Germinal center (tissue), 1 donor: ENCODE measurements around the gene DYRK1A.
"Not testable (repeated sequence)": the region's sequence is repeated elsewhere in the genome, so short reads cannot be mapped to it uniquely, and the experiment has no call there.

Experiments
- DNase-seq: peaks from one replicate; pipeline ENCODE4 v3.0.0; 2012; ENCODE audit warnings: mixed read lengths, low spot score

DYRK1A gene

DNA sequence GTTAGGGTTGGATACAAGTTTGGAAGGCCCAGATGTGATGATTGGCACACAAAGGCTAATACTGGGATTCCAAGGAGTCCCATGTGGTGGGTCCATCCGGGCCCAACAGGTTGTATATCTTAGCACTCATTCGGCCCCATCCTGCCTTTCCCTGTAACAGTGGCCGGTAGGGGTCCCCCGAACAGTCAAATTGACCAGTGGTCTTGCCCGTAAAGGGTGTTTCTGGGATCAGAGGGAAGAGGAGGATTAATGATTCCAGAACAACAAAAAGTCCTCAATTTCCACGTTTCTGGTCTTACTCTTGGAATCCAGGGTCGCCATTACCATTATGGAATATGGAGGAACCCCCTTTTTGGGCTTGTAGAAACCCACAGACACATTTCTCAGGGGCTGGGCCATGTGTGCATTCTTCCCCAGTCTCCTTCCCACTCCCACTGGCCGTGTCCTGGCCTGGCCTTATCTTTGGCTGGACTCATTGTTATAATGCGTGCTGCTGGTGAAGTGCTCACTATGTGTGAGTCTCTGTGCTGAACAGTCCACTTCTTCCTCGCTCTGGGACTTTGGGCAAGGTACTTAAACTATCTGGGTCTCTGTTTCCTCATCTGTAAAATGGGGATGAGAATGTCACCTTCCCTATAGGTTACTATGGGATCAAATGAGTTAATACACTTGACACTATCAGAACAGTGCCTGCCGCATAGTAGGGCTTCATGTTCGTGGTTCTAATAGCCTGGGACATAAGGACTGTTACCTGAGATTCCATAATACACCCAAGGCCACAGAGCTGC, 161.8 kb downstream of the DYRK1A start:
- no peak for DNase-seq

DNA sequence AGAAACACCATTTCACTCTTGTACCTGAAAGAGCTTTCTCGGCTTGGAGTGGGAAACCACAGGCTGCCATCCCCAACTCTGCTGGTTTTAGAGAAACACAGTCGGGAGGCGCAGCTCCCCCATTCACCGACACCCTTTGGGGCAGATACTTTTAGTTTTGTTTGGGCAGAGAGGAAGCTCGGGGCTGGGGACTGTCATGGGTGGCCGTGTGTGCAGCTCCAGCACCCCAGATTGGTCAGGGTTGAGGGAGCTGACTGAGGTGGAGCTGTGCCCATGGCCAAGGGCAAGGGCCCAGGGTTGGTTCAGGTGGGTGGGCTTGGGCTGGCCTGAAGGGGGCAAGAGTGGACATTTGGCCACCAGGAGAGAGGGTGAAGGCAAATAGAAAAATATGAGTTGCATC, 163.1 kb downstream of the DYRK1A start:
- DNase-seq: no peak

DNA sequence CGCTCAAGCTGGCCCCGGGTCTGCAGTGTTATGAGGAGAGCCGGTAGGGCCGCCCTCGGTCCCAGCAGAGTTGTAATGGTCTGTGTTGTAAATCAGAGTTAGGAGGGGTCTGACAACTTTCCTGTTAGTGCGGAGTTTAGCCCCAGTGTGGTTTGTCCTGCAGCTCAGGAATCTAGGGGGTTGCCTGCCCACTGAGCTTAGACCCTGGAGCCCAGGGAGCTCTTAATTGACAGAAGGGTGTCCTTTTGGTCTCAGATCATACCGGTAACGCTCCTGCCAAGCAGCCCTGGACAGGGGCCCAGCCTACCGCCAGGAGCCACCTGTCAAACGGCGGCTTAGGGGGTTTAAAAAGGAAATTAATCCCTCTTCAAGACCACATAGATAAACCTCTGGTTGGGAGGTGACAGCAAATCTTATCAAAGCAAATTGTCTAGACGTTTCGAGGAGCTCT, 164.4 kb downstream of the DYRK1A start:
- no peak for DNase-seq

- DNase-seq: no peak
These were observed 164.9 kb downstream of the DYRK1A start for GRCh38 chr21:37531431-37531932.

GRCh38 chr21:37532868-37533780, 166.6 kb downstream of the DYRK1A start:
- DNase-seq: no peak

GRCh38 chr21:37534431-37534830, 167.9 kb downstream of the DYRK1A start:
- DNase-seq: no peak

GRCh38 chr21:37535130-37535529, 168.6 kb downstream of the DYRK1A start:
- DNase-seq: no peak

- DNase-seq: no peak
These were observed 169.1 kb downstream of the DYRK1A start for GRCh38 chr21:37535672-37536071.

DNA sequence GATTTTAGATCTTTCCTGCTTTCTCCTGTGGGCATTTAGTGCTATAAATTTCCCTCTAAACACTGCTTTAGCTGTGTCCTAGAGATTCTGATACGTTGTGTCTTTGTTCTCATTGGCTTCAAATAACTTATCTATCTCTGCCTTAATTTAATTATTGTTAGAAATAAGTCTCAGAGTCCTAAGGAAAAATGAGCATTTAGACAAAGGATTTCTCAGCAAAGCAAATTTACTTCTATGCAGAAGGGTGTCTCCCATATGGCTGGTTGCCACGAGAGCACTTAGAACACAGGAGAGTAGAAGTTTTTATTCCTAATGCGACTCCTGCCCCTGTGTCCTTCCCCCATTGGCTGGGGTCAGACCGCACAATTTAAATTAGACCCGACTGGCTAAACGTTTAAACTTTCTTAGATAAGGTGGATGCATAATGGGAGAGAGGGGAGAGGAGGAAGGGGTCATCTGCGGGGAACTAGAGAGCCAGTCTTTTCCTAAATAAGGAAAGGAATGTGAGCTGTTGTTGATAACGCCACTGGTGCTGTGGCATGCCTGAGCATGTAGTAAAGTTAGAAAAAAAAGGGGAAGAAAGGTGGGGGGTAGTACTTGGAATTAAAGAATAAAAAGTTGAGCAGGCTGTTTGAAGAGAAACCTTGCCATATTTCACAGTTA, 170.2 kb downstream of the DYRK1A start:
- no peak for DNase-seq

DNA sequence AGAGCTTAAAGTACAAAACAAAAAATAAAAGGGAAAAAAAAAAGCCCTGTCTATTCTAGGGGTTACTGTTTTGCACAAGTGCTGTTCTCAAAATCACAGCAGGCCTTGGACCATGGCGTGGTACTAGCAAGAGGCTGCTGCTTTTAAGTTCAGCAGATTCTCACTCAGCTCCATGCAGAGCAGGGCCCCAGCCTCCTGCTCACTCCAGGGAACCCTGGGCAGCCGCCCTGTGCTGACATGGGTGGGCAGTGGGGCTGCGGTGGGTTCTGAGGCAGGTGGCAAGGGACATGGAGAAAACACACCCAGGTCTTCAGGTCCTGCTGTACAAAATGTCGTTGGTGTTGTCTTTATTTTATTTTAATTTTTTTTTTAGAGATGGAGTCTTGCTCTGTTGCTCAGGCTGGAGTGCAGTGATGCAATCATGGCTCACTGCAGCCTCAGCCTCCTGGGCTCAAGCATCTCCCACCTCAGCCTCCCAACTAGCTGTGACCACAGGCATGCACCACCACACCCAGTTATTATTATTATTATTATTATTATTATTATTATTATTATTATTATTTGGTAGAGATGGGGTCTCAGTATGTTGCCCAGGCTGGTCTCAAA, 170.9 kb downstream of the DYRK1A start:
- no peak for DNase-seq

DNA sequence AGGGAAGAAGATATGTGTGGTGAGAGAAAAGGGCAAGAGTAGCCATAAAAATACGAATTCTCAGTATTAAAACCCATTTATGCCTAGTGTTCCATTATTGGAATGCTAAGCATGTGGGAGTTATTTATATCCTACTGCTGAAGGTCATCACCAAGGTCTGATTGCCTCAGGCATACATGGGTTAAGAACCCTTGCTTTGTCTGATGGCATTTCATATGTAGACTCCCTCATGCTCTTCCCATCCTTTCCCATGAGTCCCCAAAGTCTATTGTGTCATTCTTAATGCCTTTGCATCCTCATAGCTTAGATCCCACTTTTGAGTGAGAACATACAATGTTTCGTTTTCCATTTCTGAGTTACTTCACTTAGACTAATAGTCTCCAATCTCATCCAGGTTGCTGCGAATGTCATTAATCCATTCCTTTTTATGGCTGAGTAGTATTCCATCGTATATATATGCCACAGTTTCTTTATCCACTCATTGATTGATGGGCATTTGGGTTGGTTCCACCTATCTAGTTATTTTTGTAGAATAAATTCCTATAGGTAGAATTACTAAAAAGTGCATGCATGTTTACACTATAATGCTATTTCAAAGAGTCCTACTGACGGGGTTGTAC, 172.5 kb downstream of the DYRK1A start:
- DNase-seq: no peak

- DNase-seq: not testable (repeated sequence)
These were observed 174.6 kb downstream of the DYRK1A start for GRCh38 chr21:37541128-37541527.

GRCh38 chr21:37542512-37542911, 175.9 kb downstream of the DYRK1A start:
- DNase-seq: no peak

DNA sequence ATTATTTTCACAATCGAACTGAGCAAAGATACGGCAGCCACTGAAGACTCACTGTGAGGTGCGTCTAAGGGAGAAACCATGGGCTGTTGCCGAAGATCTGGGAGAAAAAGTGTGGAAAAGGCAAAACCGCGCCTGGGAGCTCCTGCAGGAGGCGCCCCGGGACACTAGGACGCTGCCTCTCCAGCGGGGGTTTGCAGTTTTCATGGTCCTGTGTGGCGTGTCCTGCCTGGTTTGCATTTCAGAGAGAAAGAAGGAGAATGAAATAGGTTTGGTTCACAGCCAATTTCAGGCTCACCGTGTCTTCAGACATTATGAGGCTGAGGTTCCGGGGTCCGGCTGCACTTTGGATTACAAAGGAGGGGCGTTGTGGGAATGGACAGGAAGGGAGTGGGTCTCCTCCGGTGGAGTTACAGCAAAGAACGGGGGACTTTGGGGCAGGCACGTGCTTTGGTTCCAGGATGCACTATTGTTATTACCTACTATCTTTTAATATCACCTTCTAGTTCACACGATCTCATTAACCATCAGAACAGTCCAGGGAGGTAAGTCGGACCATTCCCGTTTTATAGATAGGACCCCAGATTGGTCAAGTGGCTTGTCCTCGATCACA, 179.8 kb downstream of the DYRK1A start:
- no peak for DNase-seq

GRCh38 chr21:37546949-37547614, 180.5 kb downstream of the DYRK1A start:
- DNase-seq: no peak

GRCh38 chr21:37547615-37548200, 181.1 kb downstream of the DYRK1A start:
- no peak for DNase-seq

GRCh38 chr21:37548521-37548981, 182.0 kb downstream of the DYRK1A start:
- DNase-seq: no peak

DNA sequence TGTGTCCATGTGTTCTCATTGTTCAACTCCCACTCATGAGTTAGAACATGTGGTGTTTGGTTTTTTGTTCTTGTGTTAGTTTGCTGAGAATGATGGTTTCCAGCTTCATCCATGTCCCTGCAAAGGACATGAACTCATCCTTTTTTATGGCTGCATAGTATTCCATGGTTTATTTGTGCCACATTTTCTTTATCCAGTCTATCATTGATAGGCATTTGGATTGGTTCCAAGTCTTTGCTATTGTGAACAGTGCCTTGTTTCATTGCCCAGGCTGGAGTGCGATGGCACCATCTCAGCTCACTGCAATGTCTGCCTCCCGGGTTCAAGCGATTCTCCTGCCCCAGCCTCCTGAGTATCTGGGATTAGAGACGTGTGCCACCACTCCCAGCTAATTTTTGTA, 183.2 kb downstream of the DYRK1A start:
- DNase-seq: not testable (repeated sequence)

GRCh38 chr21:37550157-37550556, 183.6 kb downstream of the DYRK1A start:
- no peak for DNase-seq
